Retinal pigment epithelial cell (primary cell): ENCODE measurements around the gene TINCR.

Experiments used
- DNase-seq: peaks from one replicate; pipeline ENCODE4 v3.0.0-alpha.2; 2010; ENCODE audit warnings: low read depth
- H3K4me3 ChIP-seq: 2 replicates; pipeline ENCODE4 v1.5.1; 2011; ENCODE audit warnings: mild to moderate bottlenecking, low read length, control low read depth, moderate library complexity
- TF ChIP-seq, protein P1 (sequence below): conservative IDR thresholded peaks from 2 replicates; pipeline ENCODE4 v1.5.1; 2011; ENCODE audit warnings: low read depth, low read length, control low read depth, inconsistent platforms

TINCR gene

DNA sequence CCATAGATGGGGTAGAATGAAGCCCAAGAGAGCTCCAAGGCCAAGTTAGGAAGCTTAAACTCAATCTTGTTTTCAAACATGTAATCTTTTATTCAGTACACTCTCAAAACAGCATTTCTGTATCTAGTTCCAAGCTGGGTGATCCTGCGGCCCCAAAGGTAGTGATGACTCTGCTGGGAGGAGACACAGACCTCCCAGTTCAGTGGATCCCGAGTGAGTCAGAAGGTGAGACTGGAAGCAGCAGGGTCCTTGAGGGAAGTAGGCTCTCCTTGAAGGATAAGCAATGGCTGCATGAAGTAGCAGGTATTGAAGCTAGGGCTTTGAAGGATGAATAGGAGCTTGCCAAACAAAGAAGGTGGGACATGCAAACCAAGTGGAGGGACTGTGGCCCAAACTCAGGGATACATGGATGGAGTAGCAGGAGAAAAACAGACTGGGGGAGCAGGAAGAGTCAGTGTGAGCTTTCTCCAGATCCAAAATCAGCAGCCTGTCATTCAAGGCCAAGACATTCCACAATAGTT lies 9.6 kb downstream of the TINCR start:
- TF ChIP-seq, protein P1, sequence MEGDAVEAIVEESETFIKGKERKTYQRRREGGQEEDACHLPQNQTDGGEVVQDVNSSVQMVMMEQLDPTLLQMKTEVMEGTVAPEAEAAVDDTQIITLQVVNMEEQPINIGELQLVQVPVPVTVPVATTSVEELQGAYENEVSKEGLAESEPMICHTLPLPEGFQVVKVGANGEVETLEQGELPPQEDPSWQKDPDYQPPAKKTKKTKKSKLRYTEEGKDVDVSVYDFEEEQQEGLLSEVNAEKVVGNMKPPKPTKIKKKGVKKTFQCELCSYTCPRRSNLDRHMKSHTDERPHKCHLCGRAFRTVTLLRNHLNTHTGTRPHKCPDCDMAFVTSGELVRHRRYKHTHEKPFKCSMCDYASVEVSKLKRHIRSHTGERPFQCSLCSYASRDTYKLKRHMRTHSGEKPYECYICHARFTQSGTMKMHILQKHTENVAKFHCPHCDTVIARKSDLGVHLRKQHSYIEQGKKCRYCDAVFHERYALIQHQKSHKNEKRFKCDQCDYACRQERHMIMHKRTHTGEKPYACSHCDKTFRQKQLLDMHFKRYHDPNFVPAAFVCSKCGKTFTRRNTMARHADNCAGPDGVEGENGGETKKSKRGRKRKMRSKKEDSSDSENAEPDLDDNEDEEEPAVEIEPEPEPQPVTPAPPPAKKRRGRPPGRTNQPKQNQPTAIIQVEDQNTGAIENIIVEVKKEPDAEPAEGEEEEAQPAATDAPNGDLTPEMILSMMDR: no peak
- H3K4me3 ChIP-seq: no peak overlapping the region
- DNase-seq: no peak

DNA sequence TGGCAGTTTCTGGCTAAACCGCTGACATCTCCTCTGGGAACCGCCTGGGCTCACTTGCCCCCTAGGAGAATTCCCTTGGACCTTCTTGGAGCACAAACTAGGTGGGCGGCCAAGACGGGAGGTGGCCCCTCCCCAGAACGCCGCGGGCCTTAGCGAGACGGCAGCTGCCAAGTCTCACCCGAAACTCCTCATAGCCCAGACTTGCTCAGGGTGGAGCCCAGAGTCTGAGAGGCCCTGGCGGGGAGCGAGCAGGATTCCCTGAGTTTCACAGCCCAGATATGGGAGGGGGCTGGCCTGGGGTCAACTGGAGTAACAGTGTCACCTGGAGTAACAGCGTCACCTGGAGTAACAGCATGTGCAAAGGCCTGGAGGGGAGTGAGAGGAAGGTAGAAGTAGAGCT lies 10.1 kb downstream of the TINCR start:
- TF ChIP-seq, protein P1: no peak
- H3K4me3 ChIP-seq: no peak overlapping the region
- no peak for DNase-seq

GRCh38 chr19:5554828-5555227 lies 12.9 kb downstream of the TINCR start:
- no peak for DNase-seq
- TF ChIP-seq, protein P1: no peak
- no peak overlapping the region for H3K4me3 ChIP-seq

DNA sequence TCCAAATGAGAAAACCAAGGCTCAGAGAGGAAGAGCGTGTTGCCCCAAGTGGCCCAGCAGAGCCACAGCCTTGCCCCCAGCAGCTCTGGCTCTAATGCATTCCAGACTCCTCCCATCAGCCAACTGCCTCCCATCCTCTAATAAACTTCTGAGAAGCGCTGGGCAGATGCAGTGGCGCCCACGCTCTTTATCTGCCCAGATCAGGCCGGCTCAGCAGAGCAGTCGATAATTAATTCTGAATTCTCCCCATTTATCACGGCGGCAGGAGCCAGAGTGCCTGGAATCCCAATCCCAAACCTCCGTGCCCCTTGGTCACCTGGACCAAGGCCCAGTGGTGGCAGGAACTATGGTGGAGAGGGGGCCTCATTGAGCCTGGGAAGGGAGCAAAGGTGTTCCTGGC lies 13.9 kb downstream of the TINCR start:
- TF ChIP-seq, protein P1: no peak
- no peak overlapping the region for H3K4me3 ChIP-seq
- DNase-seq: no peak

- TF ChIP-seq, protein P1: peak; percentile 65
- no peak for DNase-seq
Measured at GRCh38 chr19:5547881-5548280, 19.9 kb downstream of the TINCR start.

DNA sequence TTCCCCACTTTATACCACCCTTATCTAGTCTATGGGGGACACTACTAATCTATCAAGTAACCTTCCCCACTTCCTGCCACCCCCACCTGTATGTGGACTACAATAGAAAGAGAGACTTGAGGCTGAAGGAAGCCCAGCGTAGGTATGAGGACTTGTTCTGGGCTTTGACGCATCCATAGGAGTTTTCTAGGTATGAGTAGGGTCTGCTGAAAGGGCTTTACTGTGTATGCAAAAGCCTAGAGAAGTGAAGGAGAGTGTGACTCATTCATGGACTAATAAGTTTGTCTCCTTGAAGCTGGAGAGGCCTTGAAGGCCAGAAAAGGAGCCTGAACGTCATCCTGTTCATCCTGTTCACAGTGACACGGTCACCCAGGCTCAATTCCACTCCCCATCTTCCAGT lies 21.8 kb downstream of the TINCR start:
- TF ChIP-seq, protein P1: no peak
- no peak for DNase-seq
- no peak overlapping the region for H3K4me3 ChIP-seq

More at GRCh38 chr19:5547881-5548280, 19.9 kb downstream of the TINCR start:
- no peak overlapping the region for H3K4me3 ChIP-seq

DNA sequence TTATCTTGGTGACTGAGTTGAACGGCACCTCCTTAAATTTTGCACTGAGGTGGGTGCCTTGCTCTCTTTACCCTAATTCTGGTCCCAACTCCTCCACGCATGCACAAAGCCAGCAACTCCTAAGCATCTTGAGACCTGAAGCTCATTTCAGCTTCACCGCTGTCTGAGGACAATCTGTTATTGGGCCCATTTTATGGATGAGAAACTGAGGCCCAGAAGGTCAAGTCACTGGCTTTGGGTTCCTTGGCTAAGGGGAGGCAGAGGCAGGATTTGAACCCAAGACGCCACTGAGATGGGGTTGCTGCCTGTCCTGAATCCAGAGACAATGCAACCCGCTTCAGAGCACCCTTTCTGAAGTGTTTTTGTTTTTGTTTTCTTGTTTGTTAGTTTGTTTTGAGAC lies 22.7 kb downstream of the TINCR start:
- DNase-seq: no peak
- H3K4me3 ChIP-seq: no peak overlapping the region
- TF ChIP-seq, protein P1: no peak
